ENCODE measurements around the gene CATSPERZ. TPM values are rescaled to one million over a fixed set of nuclear protein-coding genes. Genes with fewer than 3 reads are reported as not detected.

The CATSPERZ gene
- not detected for total RNA-seq
- long read RNA-seq: 0 reads

- intact Hi-C loops (cut with DNase I): loop anchor here (5.0 kb wide), 1 partner anchor 98 kb away; no protein-coding TSS in a partner anchor
- DNase-seq: no peak
- H3K27me3 ChIP-seq: peaks cover 49% of the 10 kb centered on the region
These were observed at the start of gene CATSPERZ for GRCh38 chr11:64299847-64300648. Gene CATSPERZ, plus strand, starts transcription at chr11:64300358. Its CDS starts 53 bp downstream, at chr11:64300411.

GRCh38 chr11:64250415-64251015, 49.6 kb upstream of the CATSPERZ start:
- Histone ChIP-seq H3K27ac (no peak overlapping the region), H3K4me1 (peaks cover 26% of the 10 kb centered on the region), H3K9me3 (no peaks in the 10 kb centered on the region), H3K4me3 (peak overlapping the region; percentile 89), H3K27me3 (no peaks in the 10 kb centered on the region), H3K36me3 (peaks cover 12% of the 10 kb centered on the region)
- intact Hi-C loops (cut with DNase I): no loop called here
- DNase-seq (no peak), ATAC-seq (no peak)
- no peak for TF ChIP-seq CTCF (IDR thresholded peaks at IDR 0.05)

More at GRCh38 chr11:64299847-64300648, at the start of gene CATSPERZ:
- Histone ChIP-seq H3K27ac (peak within 1 kb of the TSS; percentile 48), H3K4me3 (peak within 1 kb of the TSS; percentile 55), H3K9me3 (no peaks in the 10 kb centered on the region), H3K36me3 (no peaks in the 10 kb centered on the region), H3K4me1 (peaks cover 25% of the 10 kb centered on the region)
- no peak for ATAC-seq
- no peak for TF ChIP-seq CTCF (IDR thresholded peaks at IDR 0.05)

GRCh38 chr11:64251016-64251752, 49.0 kb upstream of the CATSPERZ start, which contains the start of gene PLCB3:
Gene PLCB3, plus strand, starts transcription at chr11:64251530. Its CDS starts 120 bp downstream, at chr11:64251650.
- DNase-seq: peak; percentile 82
- H3K27me3 ChIP-seq: no peaks in the 10 kb centered on the region
- peak within 1 kb of the TSS; percentile 89 for H3K4me3 ChIP-seq
- TF ChIP-seq CTCF (IDR thresholded peaks at IDR 0.05): peak; percentile 66
- peak; percentile 77 for ATAC-seq
- intact Hi-C loops (cut with DNase I): no loop called here
- H3K27ac ChIP-seq: peak within 1 kb of the TSS; percentile 72
- H3K9me3 ChIP-seq: no peaks in the 10 kb centered on the region
- peaks cover 26% of the 10 kb centered on the region for H3K4me1 ChIP-seq
- H3K36me3 ChIP-seq: peaks cover 14% of the 10 kb centered on the region

- intact Hi-C loops (cut with DNase I): no loop called here
- ATAC-seq: no peak
- Histone ChIP-seq H3K4me1 (peaks cover 26% of the 10 kb centered on the region), H3K9me3 (no peaks in the 10 kb centered on the region), H3K36me3 (peaks cover 19% of the 10 kb centered on the region), H3K4me3 (peak overlapping the region; percentile 89), H3K27me3 (no peaks in the 10 kb centered on the region), H3K27ac (peak overlapping the region; percentile 72)
- no peak for TF ChIP-seq CTCF (IDR thresholded peaks at IDR 0.05)
- no peak for DNase-seq
These were observed 48.5 kb upstream of the CATSPERZ start for GRCh38 chr11:64251753-64252002.

- Histone ChIP-seq H3K4me1 (peaks cover 26% of the 10 kb centered on the region), H3K4me3 (peak overlapping the region; percentile 89), H3K27me3 (no peaks in the 10 kb centered on the region), H3K9me3 (no peaks in the 10 kb centered on the region), H3K27ac (peak overlapping the region; percentile 51), H3K36me3 (peaks cover 25% of the 10 kb centered on the region)
- TF ChIP-seq CTCF (IDR thresholded peaks at IDR 0.05): peak; percentile 30
- intact Hi-C loops (cut with DNase I): no loop called here
- ATAC-seq (peak; percentile 62), DNase-seq (peak; percentile 85)
These were observed 47.9 kb upstream of the CATSPERZ start for GRCh38 chr11:64252003-64252872.
